Mesenchymal stem cell (in vitro differentiated cells and primary cell): Measurements from ENCODE around the gene IGFL3.
"Not testable (repeated sequence)": the region's sequence is repeated elsewhere in the genome, so short reads cannot be mapped to it uniquely, and the experiment has no call there.

Source experiments
- DNase-seq: peaks from one replicate; pipeline ENCODE4 v3.0.0-alpha.2; 2013
- H2AFZ ChIP-seq: one replicate; pipeline ENCODE4 v1.6.1; 2013; ENCODE audit warnings: low read depth, mild to moderate bottlenecking, control low read depth, inconsistent platforms, low read length, moderate library complexity
- H2AK5ac ChIP-seq: 2 replicates; pipeline ENCODE4 v1.6.1; 2013; ENCODE audit warnings: low read length, moderate library complexity, mild to moderate bottlenecking, inconsistent platforms; ENCODE audit not compliant: severe bottlenecking
- H2BK120ac ChIP-seq: one replicate; pipeline ENCODE4 v1.6.1; 2013; ENCODE audit warnings: low read depth, mild to moderate bottlenecking, inconsistent platforms, low read length, moderate library complexity
- H2BK12ac ChIP-seq, 2 experiments: one replicate each; pipeline ENCODE4 v1.6.1; 2013; ENCODE audit warnings: inconsistent platforms in 2 of 2, low read length in 2 of 2, mild to moderate bottlenecking in 2 of 2, moderate library complexity in 2 of 2, control low read depth in 1 of 2
- H2BK15ac ChIP-seq: one replicate; pipeline ENCODE4 v1.6.1; 2013; ENCODE audit warnings: mild to moderate bottlenecking, low read depth, inconsistent platforms; ENCODE audit not compliant: poor library complexity, severe bottlenecking
- H2BK5ac ChIP-seq: 2 replicates; pipeline ENCODE4 v1.6.1; 2013; ENCODE audit warnings: low read depth, mild to moderate bottlenecking, low read length, control low read depth, inconsistent platforms; ENCODE audit not compliant: poor library complexity, severe bottlenecking
- H3K14ac ChIP-seq, 2 experiments: one replicate each; pipeline ENCODE4 v1.6.1; 2013; ENCODE audit warnings: inconsistent platforms in 2 of 2, low read length in 2 of 2, control low read depth in 1 of 2, mild to moderate bottlenecking in 1 of 2, moderate library complexity in 1 of 2
- H3K18ac ChIP-seq, 2 experiments: one replicate each; pipeline ENCODE4 v1.6.1; 2013; ENCODE audit warnings: inconsistent platforms in 2 of 2, low read length in 2 of 2, control low read depth in 1 of 2, low read depth in 1 of 2, mild to moderate bottlenecking in 1 of 2
- H3K23ac ChIP-seq, 2 experiments: one replicate each; pipeline ENCODE4 v1.6.1; 2013; ENCODE audit warnings: inconsistent platforms in 2 of 2, low read length in 2 of 2, mild to moderate bottlenecking in 2 of 2, moderate library complexity in 2 of 2, control low read depth in 1 of 2
- H3K27ac ChIP-seq: 2 replicates; pipeline ENCODE4 v1.5.1; 2013; ENCODE audit warnings: mild to moderate bottlenecking, moderate library complexity, low read length, control low read depth, inconsistent platforms; ENCODE audit not compliant: poor library complexity, severe bottlenecking
- H3K27me3 ChIP-seq, 2 experiments: 2 replicates each; pipeline versions ENCODE4 v1.6.1 to v1.7.0; 2013; ENCODE audit warnings: low read length in 2 of 2, mild to moderate bottlenecking in 2 of 2, moderate library complexity in 2 of 2, control low read depth in 1 of 2, inconsistent platforms in 1 of 2; ENCODE audit not compliant: control insufficient read depth in 1 of 2, insufficient read depth in 1 of 2
- H3K36me3 ChIP-seq, 2 experiments: 2 replicates each; pipeline versions ENCODE4 v1.6.1 to v1.7.0; 2013; ENCODE audit warnings: low read length in 2 of 2, control low read depth in 1 of 2, inconsistent platforms in 1 of 2, low read depth in 1 of 2, mild to moderate bottlenecking in 1 of 2; ENCODE audit not compliant: insufficient read depth in 2 of 2, control insufficient read depth in 1 of 2
- H3K4ac ChIP-seq, 2 experiments: one replicate each; pipeline ENCODE4 v1.6.1; 2013; ENCODE audit warnings: inconsistent platforms in 2 of 2, low read length in 2 of 2, mild to moderate bottlenecking in 2 of 2, moderate library complexity in 2 of 2, control low read depth in 1 of 2, low read depth in 1 of 2
- H3K4me1 ChIP-seq: 2 replicates; pipeline ENCODE4 v1.6.1; 2013; ENCODE audit warnings: low read depth, low read length, control low read depth; ENCODE audit not compliant: control insufficient read depth, insufficient read depth
- H3K4me2 ChIP-seq: 2 replicates; pipeline ENCODE4 v1.6.1; 2013; ENCODE audit warnings: low read length, mild to moderate bottlenecking, inconsistent platforms; ENCODE audit not compliant: poor library complexity, severe bottlenecking
- H3K4me3 ChIP-seq, 2 experiments: 2 replicates each; pipeline versions ENCODE4 v1.5.1 to v1.7.0; 2013; ENCODE audit warnings: low read length in 2 of 2, mild to moderate bottlenecking in 2 of 2, control low read depth in 1 of 2, low read depth in 1 of 2; ENCODE audit not compliant: insufficient read depth in 1 of 2
- H3K79me1 ChIP-seq: replicated peaks from 2 replicates; pipeline ENCODE4 v1.6.1; 2013; ENCODE audit warnings: mild to moderate bottlenecking, control low read depth, low read length, inconsistent platforms; ENCODE audit not compliant: poor library complexity, severe bottlenecking
- H3K9ac ChIP-seq: 2 replicates; pipeline ENCODE4 v1.7.0; 2013; ENCODE audit warnings: mild to moderate bottlenecking, low read length, moderate library complexity
- H3K9me3 ChIP-seq: 2 replicates; pipeline ENCODE4 v1.7.0; 2013; ENCODE audit warnings: mild to moderate bottlenecking, low read length; ENCODE audit not compliant: control insufficient read depth
- H4K8ac ChIP-seq: one replicate; pipeline ENCODE4 v1.6.1; 2013; ENCODE audit warnings: inconsistent platforms, mild to moderate bottlenecking, low read length, moderate library complexity
- H4K91ac ChIP-seq: one replicate; pipeline ENCODE4 v1.6.1; 2013; ENCODE audit warnings: mild to moderate bottlenecking, low read length, inconsistent platforms
- WGBS: methylation state at CpG from one replicate; pipeline ENCODE4 v1.1.7; 2013; ENCODE audit warnings: mixed read lengths; 5-methylcytosine and 5-hydroxymethylcytosine counted together

IGFL3 gene

GRCh38 chr19:46107371-46107770 is 17.1 kb downstream of the IGFL3 start:
- Histone ChIP-seq H3K36me3 (no peaks in the 10 kb centered on the region), H3K4me3 (no peak overlapping the region), H3K79me1 (no peaks in the 10 kb centered on the region), H3K9me3 (no peaks in the 10 kb centered on the region), H4K8ac (no peak overlapping the region), H2AFZ (no peak overlapping the region), H2BK15ac (no peak overlapping the region), H2AK5ac (no peak overlapping the region), H2BK5ac (no peak overlapping the region), H3K9ac (no peak overlapping the region), H3K18ac (no peak overlapping the region), H3K14ac (no peak overlapping the region), H3K27me3 (peaks cover 26 to 65% of the 10 kb centered on the region in 2 experiments), H3K23ac (no peak overlapping the region), H3K4ac (no peak overlapping the region), H3K27ac (no peak overlapping the region), H4K91ac (no peak overlapping the region), H2BK120ac (no peak overlapping the region), H3K4me2 (no peak overlapping the region), H3K4me1 (no peaks in the 10 kb centered on the region), H2BK12ac (no peak overlapping the region)
- 68% methylated on average over 6 of the region's 6 CpGs for WGBS
- no peak for DNase-seq

GRCh38 chr19:46102333-46102732 is 22.2 kb downstream of the IGFL3 start:
- H4K8ac ChIP-seq, H3K4ac ChIP-seq, H2BK12ac ChIP-seq, H2AK5ac ChIP-seq, H3K9me3 ChIP-seq, H3K23ac ChIP-seq, H3K9ac ChIP-seq, H3K27ac ChIP-seq, H2AFZ ChIP-seq, H4K91ac ChIP-seq, DNase-seq, H3K4me1 ChIP-seq, H2BK120ac ChIP-seq, H3K4me2 ChIP-seq, H2BK15ac ChIP-seq, H3K14ac ChIP-seq, H3K79me1 ChIP-seq, H3K36me3 ChIP-seq, H3K18ac ChIP-seq, H2BK5ac ChIP-seq, H3K4me3 ChIP-seq: not testable (repeated sequence)
- H3K27me3 ChIP-seq, result peaks cover 39 to 70% of the 10 kb centered on the region in 2 experiments
- 89% methylated on average over 7 of the region's 7 CpGs for WGBS

- no peak overlapping the region for H2BK15ac ChIP-seq
- no peak overlapping the region for H3K14ac ChIP-seq
- H3K4me3 ChIP-seq, result no peak overlapping the region
- peak overlapping the region in 1 of 2 experiments; percentile 40 for H3K23ac ChIP-seq
- H2BK12ac ChIP-seq, result no peak overlapping the region
- WGBS, result 71% methylated on average over 6 of the region's 6 CpGs
- no peak overlapping the region for H2BK5ac ChIP-seq
- H3K27me3 ChIP-seq, result peaks cover 35 to 64% of the 10 kb centered on the region in 2 experiments
- H3K36me3 ChIP-seq, result no peaks in the 10 kb centered on the region
- H3K4me1 ChIP-seq, result no peaks in the 10 kb centered on the region
- no peak overlapping the region for H3K9ac ChIP-seq
- DNase-seq, result no peak
- H2AK5ac ChIP-seq, result no peak overlapping the region
- no peak overlapping the region for H3K18ac ChIP-seq
- H4K91ac ChIP-seq, result peak overlapping the region; percentile 18
- H3K4ac ChIP-seq, result no peak overlapping the region
- H3K79me1 ChIP-seq, result no peaks in the 10 kb centered on the region
- no peak overlapping the region for H3K27ac ChIP-seq
- peaks cover 17% of the 10 kb centered on the region for H3K9me3 ChIP-seq
- no peak overlapping the region for H2BK120ac ChIP-seq
- no peak overlapping the region for H2AFZ ChIP-seq
- no peak overlapping the region for H3K4me2 ChIP-seq
- no peak overlapping the region for H4K8ac ChIP-seq
These were observed 23.2 kb downstream of the IGFL3 start for GRCh38 chr19:46101293-46101692.

GRCh38 chr19:46100344-46100743 is 24.1 kb downstream of the IGFL3 start:
- peaks cover 31 to 64% of the 10 kb centered on the region in 2 experiments for H3K27me3 ChIP-seq
- no peak overlapping the region for H3K4me2 ChIP-seq
- DNase-seq, result no peak
- no peak overlapping the region for H3K18ac ChIP-seq
- no peak overlapping the region for H2BK15ac ChIP-seq
- H2BK5ac ChIP-seq, result no peak overlapping the region
- H3K9me3 ChIP-seq, result peaks cover 17% of the 10 kb centered on the region
- H3K4me3 ChIP-seq, result no peak overlapping the region
- no peak overlapping the region for H2AFZ ChIP-seq
- no peak overlapping the region for H2BK12ac ChIP-seq
- no peak overlapping the region for H3K27ac ChIP-seq
- H2BK120ac ChIP-seq, result no peak overlapping the region
- no peak overlapping the region for H4K91ac ChIP-seq
- H2AK5ac ChIP-seq, result no peak overlapping the region
- no peak overlapping the region for H3K9ac ChIP-seq
- H3K23ac ChIP-seq, result no peak overlapping the region
- no peak overlapping the region for H4K8ac ChIP-seq
- H3K14ac ChIP-seq, result no peak overlapping the region
- no peak overlapping the region for H3K4ac ChIP-seq
- no peaks in the 10 kb centered on the region for H3K4me1 ChIP-seq
- WGBS, result 90% methylated on average over 1 of the region's 1 CpG
- H3K79me1 ChIP-seq, result no peaks in the 10 kb centered on the region
- H3K36me3 ChIP-seq, result no peaks in the 10 kb centered on the region
